Upper lobe of right lung (tissue), 1 donor: ENCODE data around the gene ALX1. TPM values are rescaled to one million over a fixed set of nuclear protein-coding genes. Genes with fewer than 3 reads are reported as not detected.

ENCODE experiments used
- ATAC-seq: fragments of 200-7000 bp; cut with Tn5 transposase; one replicate; pipeline ENCODE4 v1.9.1; 2020; ENCODE audit warnings: mild to moderate bottlenecking, moderate library complexity
- DNase-seq: peaks from one replicate; pipeline ENCODE4 v3.0.0-alpha.2; 2020
- H3K27ac ChIP-seq: fragments of 200-600 bp; one replicate; pipeline ENCODE4 v1.8.0; 2022
- H3K27me3 ChIP-seq: fragments of 200-600 bp; one replicate; pipeline ENCODE4 v1.8.0; 2022; ENCODE audit warnings: mild to moderate bottlenecking
- H3K36me3 ChIP-seq: fragments of 200-600 bp; one replicate; pipeline ENCODE4 v1.8.0; 2022
- H3K4me1 ChIP-seq: fragments of 200-600 bp; one replicate; pipeline ENCODE4 v1.8.0; 2022
- H3K4me3 ChIP-seq: fragments of 200-600 bp; one replicate; pipeline ENCODE4 v1.8.0; 2022; ENCODE audit warnings: mild to moderate bottlenecking
- H3K9me3 ChIP-seq: fragments of 200-600 bp; one replicate; pipeline ENCODE4 v1.8.0; 2022
- intact Hi-C: fragments of 100-400 bp; cut with DNase I; formaldehyde crosslinking; loops from one replicate; pipeline ENCODE4 v1.11.0; 2022
- total RNA-seq: library from RNA; stranded (reverse); fragmentation: NEBNext Ultra II Directional; extraction: Animal tissue kit (Norgen Biotek cat#: 25700); gene quantifications from one replicate; pipeline ENCODE4 v1.2.1, GENCODE V29; 2021
- TF ChIP-seq, protein P1 (sequence below): fragments of 200-600 bp; IDR thresholded peaks from one replicate; pipeline ENCODE4 v1.8.0; 2022; ENCODE audit warnings: antibody characterized with exemption
- donor health status: DM: no; HTN: yes; CAD: no; lungs with severe emphysema.

The ALX1 gene
- total RNA-seq, 1 donor from 2014 or later = not detected

DNA sequence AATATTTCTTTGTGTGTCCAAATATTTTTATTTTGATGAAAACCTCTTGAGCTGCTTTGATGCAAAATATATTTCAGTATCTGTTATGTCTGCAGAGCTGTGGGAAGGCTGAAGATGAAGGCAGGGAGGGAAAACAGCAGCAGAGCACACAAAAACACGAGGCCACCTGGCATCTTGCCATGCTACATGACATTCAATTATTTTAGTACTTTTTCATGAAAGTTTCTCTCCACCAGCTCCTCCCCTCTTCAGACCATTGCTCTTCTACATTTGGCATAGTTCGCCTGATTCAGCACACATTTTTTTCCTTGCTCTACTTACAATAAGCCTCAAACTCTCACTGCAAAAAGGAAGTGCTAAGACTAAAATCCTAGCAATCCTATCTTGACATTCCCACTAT is 4.6 kb upstream of the ALX1 start:
- intact Hi-C loops = no loop called here
- ATAC-seq (no peak), DNase-seq (no peak)
- H3K27me3 ChIP-seq = peaks cover 86% of the 10 kb centered on the region
- H3K27ac ChIP-seq = no peak overlapping the region
- TF ChIP-seq, protein P1, sequence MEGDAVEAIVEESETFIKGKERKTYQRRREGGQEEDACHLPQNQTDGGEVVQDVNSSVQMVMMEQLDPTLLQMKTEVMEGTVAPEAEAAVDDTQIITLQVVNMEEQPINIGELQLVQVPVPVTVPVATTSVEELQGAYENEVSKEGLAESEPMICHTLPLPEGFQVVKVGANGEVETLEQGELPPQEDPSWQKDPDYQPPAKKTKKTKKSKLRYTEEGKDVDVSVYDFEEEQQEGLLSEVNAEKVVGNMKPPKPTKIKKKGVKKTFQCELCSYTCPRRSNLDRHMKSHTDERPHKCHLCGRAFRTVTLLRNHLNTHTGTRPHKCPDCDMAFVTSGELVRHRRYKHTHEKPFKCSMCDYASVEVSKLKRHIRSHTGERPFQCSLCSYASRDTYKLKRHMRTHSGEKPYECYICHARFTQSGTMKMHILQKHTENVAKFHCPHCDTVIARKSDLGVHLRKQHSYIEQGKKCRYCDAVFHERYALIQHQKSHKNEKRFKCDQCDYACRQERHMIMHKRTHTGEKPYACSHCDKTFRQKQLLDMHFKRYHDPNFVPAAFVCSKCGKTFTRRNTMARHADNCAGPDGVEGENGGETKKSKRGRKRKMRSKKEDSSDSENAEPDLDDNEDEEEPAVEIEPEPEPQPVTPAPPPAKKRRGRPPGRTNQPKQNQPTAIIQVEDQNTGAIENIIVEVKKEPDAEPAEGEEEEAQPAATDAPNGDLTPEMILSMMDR = no peak
- H3K36me3 ChIP-seq = no peaks in the 10 kb centered on the region
- peaks cover 9% of the 10 kb centered on the region for H3K4me1 ChIP-seq
- H3K9me3 ChIP-seq = no peaks in the 10 kb centered on the region
- H3K4me3 ChIP-seq = no peak overlapping the region

DNA sequence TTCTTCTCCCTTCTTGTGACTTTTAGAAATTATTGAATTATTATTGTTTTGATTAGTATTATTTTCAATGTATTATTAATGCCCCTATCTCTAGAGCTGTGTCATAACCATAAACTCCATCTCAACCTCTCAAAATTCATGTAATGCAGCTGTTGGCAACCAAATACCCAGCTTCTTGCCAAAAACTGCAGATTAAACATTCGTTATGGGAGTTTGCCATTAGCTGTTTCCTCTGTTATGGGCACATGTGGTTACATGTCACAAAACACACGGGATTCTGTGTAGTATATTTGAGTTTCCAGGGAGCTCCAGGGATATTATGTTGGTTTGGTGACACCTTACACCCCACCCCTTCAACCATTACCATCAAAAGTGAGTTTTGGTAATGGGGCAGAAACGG is 2.8 kb upstream of the ALX1 start:
- no peaks in the 10 kb centered on the region for H3K9me3 ChIP-seq
- H3K4me3 ChIP-seq = no peak overlapping the region
- intact Hi-C loops = no loop called here
- ATAC-seq (no peak), DNase-seq (no peak)
- no peaks in the 10 kb centered on the region for H3K36me3 ChIP-seq
- no peak overlapping the region for H3K27ac ChIP-seq
- H3K4me1 ChIP-seq = peaks cover 14% of the 10 kb centered on the region
- peaks cover 97% of the 10 kb centered on the region for H3K27me3 ChIP-seq
- TF ChIP-seq, protein P1 = no peak

DNA sequence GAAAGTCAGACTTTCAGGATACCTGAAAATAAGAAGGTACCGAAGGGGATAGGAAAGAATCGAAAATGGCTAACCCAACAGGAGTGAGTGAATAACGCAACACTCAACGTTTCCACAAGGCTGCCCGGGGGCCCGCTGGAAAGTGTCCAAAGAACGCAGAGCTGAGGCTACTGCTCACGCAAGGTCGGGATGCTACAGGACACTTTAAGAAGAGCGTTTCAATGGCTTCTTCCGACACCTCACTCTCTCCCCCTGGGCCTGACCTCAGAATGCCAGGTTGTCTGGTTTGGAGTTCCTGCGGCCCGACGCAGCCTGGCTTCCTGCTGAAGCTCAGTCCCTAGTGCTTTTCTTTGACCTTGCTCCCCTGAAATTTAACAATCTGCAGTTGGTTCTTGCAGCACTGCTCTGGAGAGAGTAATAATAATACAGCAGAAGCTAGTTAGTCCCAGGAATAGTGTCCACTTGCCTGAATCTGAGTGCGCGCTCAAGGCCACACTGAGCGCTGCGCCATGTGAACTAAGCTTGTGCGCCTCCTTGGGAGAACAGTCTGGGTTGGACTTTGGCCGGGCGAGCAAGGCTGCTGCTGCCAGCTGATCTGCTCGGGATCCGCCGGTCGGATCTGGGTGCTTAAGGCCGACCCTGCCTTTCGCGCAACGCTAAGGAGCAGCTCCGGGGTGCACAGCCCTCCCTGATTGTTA is 2.0 kb upstream of the ALX1 start:
- intact Hi-C loops = no loop called here
- TF ChIP-seq, protein P1 = no peak
- Histone ChIP-seq H3K27ac (no peak overlapping the region), H3K4me3 (no peak overlapping the region), H3K27me3 (peaks cover 97% of the 10 kb centered on the region), H3K4me1 (peaks cover 14% of the 10 kb centered on the region), H3K36me3 (no peaks in the 10 kb centered on the region), H3K9me3 (no peaks in the 10 kb centered on the region)
- no peak for DNase-seq
- ATAC-seq = peak; percentile 17

DNA sequence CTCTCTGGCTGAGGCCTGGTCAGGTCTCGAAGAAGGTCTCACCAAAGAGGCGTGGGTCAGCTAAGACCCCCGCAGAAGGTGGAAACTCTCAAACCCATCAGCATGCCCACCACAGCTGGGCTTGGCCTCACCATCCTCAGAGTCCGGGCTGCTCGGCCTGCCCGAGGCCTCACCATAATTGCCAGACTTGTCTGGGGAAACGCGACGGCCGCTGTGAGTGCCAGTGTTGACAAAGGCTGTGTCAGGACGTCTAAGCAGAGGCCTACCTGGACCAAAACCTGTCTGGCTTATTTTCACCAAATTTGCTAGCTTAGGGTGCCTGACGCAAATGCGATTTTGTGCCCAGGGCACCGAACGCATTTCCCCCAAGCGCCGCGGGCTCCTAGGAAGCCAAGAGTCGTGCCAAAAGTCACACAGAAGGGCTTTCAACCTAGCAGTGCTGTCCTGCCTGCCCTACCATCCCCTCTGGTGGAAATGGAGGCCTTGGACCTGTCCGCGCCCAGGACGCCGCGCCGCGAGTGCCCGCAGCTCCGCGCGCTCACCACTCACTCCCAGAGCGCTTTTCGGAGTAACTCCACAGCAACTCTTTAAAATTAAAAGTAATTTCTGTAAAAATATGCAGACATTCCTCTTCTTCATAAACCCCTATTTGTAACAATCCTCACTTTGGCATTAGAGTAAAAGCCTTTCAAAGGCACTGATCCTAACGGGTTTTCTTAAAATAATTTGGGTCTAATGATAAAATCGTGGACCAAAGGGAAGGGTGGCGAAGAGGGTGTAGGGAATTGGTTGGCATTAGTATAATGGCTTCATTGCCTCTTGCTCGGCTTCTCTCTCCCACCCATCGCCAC is 1.2 kb upstream of the ALX1 start:
- H3K4me1 ChIP-seq = peaks cover 11% of the 10 kb centered on the region
- no peaks in the 10 kb centered on the region for H3K9me3 ChIP-seq
- H3K27ac ChIP-seq = no peak overlapping the region
- DNase-seq = no peak
- ATAC-seq = no peak
- TF ChIP-seq, protein P1 = no peak
- intact Hi-C loops = no loop called here
- no peak overlapping the region for H3K4me3 ChIP-seq
- H3K27me3 ChIP-seq = peaks cover 97% of the 10 kb centered on the region
- no peaks in the 10 kb centered on the region for H3K36me3 ChIP-seq

DNA sequence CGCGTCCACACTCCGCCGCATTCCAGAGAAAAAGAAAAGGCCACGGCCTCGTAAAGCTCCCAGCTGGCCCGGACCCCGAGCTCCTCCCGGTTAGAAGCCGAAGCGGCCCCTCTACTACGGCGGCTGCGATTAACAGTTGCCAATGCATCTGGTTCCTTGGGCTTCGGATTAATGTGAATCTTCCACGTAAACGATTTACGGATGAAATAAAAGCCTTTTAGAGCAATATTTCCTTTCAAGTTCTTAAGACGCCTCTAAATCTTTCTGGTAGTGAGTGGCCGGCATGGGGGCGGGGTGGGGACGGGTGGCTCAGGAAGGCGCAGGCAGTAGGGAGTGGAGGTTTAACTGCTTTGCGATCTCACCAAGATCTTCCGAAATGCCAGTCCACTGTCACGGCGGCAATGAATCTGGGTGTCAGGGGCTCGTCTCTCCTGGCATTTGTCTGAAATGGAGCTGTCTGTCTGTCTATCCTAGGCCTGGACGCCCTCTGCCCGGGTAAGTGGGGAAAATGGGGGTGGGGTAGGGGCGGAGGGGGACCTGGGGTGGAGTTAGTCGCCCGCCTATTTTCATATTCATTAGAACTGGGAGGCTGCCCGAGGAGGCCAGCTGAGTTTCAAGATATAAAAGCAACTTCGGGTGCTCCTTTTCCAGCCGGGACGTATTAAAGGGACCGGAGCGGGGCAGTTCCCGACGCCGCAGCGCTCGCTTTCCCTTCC is 413 bp upstream of the ALX1 start:
- H3K27ac ChIP-seq = no peak overlapping the region
- H3K36me3 ChIP-seq = no peaks in the 10 kb centered on the region
- ATAC-seq (peak; percentile 54), DNase-seq (no peak)
- intact Hi-C loops = no loop called here
- no peak overlapping the region for H3K4me3 ChIP-seq
- TF ChIP-seq, protein P1 = no peak
- H3K9me3 ChIP-seq = no peaks in the 10 kb centered on the region
- peaks cover 96% of the 10 kb centered on the region for H3K27me3 ChIP-seq
- H3K4me1 ChIP-seq = peaks cover 11% of the 10 kb centered on the region
